Posterior cingulate gyrus (tissue), 11 donors: ENCODE results near the gene CABP1.
"Not testable (repeated sequence)": the region's sequence is repeated elsewhere in the genome, so short reads cannot be mapped to it uniquely, and the experiment has no call there.

Experiments used
- DNase-seq, 10 donors: peaks; one replicate each; pipeline versions ENCODE4 v3.0.0 to v3.0.0-alpha.2; 2020 to 2021; ENCODE audit warnings: mixed read lengths in 3 of 10
- intact Hi-C: fragments of 100-400 bp; cut with DNase I; formaldehyde crosslinking; loops from one replicate; pipeline ENCODE4 v1.15.1; 2023

CABP1 gene

GRCh38 chr12:120662879-120663278 lies 22.5 kb downstream of the CABP1 start:
- peak in 1 of 10 donors; percentile 13 for DNase-seq
- intact Hi-C loops = no loop called here

DNA sequence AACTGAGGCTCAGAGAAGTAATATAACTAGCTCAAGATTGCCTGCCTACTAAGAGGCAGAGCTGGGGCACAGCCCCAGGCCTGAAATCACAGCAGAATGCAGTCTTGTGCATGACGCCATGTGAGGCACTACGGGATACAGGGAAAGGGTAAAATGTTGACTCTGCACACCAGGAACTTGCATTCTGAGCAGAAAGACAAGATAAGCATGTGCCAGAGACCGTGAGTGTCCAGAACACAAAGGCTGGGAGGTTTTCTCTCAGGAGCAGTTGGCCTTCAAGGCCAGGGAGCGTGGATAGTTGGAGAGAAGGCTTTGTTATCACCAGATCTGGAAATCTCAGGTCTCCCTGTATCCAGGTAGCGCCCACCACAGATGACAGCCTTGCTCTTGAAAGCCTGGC lies 23.3 kb downstream of the CABP1 start:
- intact Hi-C loops = no loop called here
- peak in 1 of 10 donors; percentile 3 for DNase-seq

GRCh38 chr12:120666571-120667390 lies 26.4 kb downstream of the CABP1 start:
- intact Hi-C loops = no loop called here
- peak in 2 of 10 donors; percentile 77 to 79 for DNase-seq

- intact Hi-C loops = no loop called here
Measured at GRCh38 chr12:120668091-120668867, 27.9 kb downstream of the CABP1 start.

DNA sequence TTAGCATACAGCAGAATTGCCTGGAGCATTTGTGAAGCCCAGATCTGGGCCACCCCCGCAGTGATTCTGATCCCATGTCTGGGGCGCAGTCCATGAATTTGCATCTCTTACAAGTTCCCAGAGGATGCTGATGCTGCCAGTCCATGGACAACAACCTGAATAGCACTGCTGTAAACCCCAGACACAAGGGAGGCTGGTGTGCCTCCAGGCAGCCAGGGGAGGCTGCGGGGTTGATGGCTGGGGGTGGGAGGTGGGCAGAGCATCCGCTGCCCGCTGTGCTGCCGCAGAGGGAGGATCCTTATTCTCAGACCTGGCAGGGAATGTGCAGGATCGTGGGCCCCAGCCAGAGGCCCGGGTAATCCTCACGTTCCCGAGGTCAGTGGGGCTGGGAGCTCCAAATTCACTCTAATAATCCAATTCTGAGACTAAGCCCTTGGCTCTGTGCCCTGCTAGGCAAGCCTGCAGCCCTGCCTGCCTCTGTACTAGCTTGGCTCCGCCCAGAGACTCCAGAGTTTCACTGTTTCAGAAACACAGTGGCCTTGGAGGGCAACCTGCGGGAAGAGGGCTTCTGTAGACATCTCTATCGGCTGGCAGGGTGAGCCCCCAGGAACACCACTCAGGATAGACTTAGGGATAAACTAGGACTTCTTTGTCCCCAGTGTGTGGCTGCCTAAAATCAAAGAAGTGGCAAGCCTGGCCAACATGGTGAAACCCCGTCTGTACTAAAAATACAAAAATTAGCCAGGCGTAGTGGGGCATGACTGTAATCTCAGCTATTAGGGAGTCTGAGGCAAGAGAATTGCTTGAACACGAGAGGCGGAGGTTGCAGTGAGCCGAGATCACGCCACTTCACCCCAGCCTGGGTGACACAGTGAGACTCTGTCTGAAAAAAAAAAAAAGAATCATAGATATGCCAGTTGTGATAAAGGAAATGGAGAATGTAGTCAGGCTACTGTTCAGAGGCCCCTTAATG lies 28.7 kb downstream of the CABP1 start:
- intact Hi-C loops = no loop called here
- peak in 2 of 10 donors; percentile 82 to 84 for DNase-seq

More at GRCh38 chr12:120668091-120668867, 27.9 kb downstream of the CABP1 start:
- DNase-seq = peak in 2 of 10 donors; percentile 42 to 43

DNA sequence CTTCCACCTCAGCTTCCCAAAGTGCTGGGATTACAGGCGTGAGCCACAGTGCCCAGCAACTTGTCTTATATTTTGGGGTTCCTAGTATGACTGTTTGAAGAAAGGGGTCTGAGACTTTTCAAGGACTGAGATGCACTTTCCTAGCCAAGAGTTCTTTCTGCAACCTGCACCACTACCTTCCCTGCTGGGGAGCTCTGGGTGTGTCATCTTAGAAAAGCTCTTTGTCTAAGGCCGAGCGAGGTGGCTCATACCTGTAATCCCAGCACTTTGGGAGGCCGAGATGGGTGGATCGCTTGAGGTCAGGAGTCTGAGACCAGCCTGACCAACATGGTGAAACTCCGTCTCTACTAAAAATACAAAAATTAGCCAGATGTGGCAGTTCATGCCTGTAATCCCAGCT lies 29.8 kb downstream of the CABP1 start:
- peak in 2 of 10 donors; percentile 28 to 30 for DNase-seq
- intact Hi-C loops = not testable (repeated sequence)

GRCh38 chr12:120670667-120671066 lies 30.2 kb downstream of the CABP1 start:
- DNase-seq = no peak
- intact Hi-C loops = no loop called here

DNA sequence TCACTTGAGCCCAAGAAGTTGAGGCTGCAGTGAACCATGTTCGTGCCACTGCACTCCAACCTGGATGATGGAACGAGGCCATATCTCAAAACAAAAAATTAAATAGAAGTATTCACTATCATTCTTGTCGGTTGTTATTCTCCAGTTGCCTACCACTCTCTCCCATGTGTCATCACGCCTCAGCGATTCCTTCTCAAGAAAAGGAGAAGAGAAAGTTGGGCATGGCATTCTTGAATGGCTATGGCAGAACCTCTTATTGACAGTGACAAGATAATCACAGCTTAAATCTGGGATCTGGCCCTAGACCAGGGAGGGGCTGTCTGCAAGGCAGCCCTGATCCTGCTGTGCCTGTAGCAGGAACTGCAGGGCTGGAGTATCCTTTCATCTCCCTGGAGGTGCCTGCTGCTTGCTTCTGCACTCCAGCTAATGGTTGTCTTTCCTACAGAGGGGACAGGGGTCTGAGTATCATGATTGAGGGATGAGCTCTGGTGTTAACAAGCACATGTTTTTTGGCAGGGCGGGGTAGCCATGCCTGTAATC lies 33.7 kb downstream of the CABP1 start:
- intact Hi-C loops = no loop called here
- no peak for DNase-seq

DNA sequence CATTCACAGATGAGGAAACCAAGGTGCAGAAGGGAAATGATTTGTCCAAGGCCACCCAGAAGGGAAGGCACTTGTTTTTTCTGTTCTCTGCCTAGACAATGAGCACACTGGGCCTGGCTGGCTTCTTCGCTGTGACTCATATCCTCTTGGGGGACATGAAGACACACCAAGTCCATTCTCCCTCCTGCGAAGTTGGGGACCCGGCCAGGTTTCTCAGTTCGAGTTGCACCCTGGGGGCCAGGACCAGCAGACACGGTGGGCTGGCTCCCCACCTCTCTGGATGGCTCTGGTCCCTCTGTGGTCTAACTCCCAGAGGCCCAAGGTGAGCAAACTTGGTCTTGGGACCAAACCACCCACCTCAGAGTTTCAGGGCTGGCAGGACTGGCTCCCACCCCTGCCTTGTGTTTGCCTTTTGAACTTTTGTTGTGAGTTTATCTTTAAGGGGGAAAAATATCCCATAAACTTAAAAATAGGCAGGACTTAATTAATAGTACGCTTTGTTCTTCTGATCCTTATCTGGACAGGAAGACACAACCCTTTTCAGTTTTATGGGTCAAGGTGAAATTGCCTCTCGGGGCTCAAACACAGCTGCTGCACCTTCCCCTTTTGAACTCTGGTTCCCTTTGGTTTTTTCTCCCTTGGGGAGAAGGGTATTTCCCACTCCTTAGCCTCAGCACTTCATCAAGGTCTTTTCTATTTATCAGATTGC lies 37.5 kb downstream of the CABP1 start:
- no peak for DNase-seq
- intact Hi-C loops = no loop called here

- DNase-seq = no peak
- intact Hi-C loops = no loop called here
Measured at GRCh38 chr12:120678572-120678971, 38.1 kb downstream of the CABP1 start.

DNA sequence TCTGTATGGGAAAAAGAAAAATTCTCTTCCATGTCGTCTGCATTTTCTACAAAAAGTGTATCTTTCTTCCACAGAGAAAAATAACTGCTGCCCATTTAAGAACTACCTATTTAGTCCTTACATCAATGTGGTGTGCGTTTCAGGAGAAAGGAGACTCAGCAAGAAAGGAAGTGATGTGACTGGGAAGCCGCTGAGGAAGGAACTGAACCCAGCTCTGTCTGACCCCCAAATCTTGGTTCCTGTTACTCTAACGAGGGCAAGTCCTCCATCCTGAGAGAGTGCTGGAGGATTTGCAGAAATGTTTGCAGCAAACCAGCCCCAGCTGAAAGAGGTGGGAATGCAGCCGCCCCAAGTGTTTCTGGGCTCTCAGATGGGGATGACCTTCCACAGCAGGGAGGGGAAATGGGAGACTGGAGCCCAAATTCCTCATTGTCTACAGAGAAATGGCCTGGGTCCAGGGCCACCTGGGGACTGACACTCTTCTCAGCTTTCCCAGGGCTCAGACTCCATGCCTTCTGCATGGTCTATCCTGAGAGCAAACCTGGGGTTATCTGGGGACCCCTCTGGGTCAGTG lies 39.8 kb downstream of the CABP1 start:
- intact Hi-C loops = no loop called here
- DNase-seq = no peak

DNA sequence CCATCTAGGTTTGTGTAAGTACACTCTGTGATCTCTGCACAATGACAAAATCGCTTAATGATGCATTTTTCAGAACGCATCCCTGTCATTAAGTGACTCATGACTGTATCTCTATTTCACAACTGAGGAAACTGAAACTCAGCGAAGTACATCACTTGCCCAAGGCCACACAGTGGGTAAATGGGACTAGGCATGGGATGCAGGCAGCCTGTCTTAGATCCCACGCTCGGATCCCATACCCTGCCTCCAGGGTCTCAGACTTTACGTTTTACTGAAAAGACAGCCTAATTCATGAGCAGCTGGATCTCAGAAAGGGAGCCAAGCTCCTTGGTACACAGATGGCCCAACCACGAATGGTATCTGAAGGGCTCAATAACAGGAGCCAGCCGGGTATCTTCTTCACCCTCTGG lies 44.1 kb downstream of the CABP1 start:
- DNase-seq = no peak
- intact Hi-C loops = no loop called here

GRCh38 chr12:120685522-120685921 lies 45.1 kb downstream of the CABP1 start:
- intact Hi-C loops = no loop called here
- DNase-seq = no peak

- DNase-seq = peak; percentile 98 to 100 (median 99)
- intact Hi-C loops = loop anchor here (2.0 kb wide), 2 partner anchors 27 to 219 kb away; partner anchors contain the start of gene SPPL3
Measured at GRCh38 chr12:120686151-120686689, 45.8 kb downstream of the CABP1 start.

DNA sequence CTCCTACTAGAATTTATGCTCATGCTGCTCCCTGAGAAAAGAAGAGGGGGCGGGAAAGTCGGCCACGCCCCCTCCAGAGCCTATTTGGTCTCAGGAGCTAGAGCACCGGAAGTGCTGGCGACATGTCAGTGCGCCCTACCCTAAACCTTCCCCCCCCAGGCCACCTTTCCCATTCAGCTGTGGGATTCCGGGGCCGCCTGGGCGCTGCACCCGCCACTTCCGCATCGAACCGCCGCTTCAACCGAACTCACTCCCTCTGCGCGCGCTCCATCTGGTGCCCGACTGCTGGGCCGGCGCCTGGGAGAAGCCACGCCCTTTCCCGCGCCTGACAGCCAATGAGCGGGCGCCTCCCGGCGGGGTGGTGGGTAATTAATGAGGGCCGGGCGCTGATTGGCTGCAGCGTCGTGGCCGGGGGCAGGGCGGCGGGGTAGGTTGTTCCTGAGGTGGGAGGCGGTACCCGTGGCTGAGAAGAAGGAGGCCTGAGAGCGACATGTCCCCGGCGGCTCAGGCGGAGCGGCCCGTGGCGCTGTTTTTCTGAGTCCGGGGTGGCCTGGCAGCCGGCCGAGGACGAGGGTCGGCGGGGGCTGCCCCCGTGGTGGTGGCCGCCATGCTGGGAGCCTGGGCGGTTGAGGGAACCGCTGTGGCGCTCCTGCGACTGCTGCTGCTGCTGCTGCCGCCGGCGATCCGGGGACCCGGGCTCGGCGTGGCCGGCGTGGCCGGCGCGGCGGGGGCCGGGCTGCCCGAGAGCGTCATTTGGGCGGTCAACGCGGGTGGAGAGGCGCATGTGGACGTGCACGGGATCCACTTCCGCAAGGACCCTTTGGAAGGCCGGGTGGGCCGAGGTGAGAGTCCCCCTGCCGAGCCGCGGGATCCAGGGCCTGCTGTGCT lies 46.5 kb downstream of the CABP1 start, which contains the start of gene MLEC:
MLEC (plus strand) TSS at position 460 of the 888 bp plus-strand sequence; CDS start at position 608, 148 bp downstream.
- peak; percentile 97 to 100 (median 99) for DNase-seq
- intact Hi-C loops = loop anchor here (2.0 kb wide), 2 partner anchors 26 to 218 kb away; partner anchors contain the start of gene SPPL3

DNA sequence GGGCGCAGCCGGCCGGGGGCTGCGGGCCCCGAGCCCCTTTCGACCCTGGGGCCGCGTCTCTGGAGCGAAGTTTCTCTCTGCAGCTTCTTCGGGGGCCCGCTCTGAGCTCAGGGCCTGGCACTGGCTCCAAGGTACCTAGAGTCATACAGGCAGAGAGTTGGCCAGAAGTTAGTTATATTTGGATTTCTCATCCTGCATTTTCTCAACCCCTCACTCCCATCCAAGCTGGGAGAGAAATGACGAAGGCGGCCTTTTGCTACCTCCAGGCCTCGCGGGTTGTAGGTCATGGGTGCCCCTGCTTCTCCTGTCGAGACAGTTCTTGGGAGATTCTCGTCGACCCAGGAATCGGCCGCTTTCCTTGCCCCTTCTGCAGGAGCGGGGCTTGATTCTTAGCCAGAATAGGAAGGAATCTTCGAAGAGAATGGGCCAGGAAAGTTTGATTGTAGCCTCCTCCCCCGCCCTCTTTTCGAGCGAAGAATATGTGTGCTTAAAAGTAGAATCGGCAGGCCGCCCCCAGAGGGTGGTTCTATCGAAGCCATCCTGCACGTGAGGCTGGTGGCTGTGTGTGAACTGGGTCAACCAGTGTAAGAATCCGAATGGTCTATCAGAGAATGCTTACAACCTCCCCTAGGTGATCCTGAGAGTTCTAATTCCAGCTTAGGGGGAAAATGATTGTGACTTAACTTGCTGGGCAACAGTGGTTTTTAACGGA lies 47.3 kb downstream of the CABP1 start:
- DNase-seq = peak in 1 of 10 donors; percentile 13

More for the DNA sequence above, 47.3 kb downstream of the CABP1 start:
- intact Hi-C loops = loop anchor here (2.0 kb wide), 2 partner anchors 25 to 217 kb away; partner anchors contain the start of gene SPPL3
